Thoracic aorta (tissue), 2 donors: ENCODE data around the gene TDRD7. TPM values are rescaled to one million over a fixed set of nuclear protein-coding genes. Genes with fewer than 3 reads are reported as not detected.

Source experiments
- ATAC-seq: fragments of 150-250 bp; one replicate; pipeline ENCODE4 v1.8.0; 2017; ENCODE audit warnings: low read depth; ENCODE audit not compliant: insufficient number of reproducible peaks, low FRiP score
- DNase-seq: peaks from one replicate; pipeline ENCODE4 v3.0.0-alpha.2; 2020; ENCODE audit warnings: low spot score
- H3K27ac ChIP-seq, 2 donors: fragments of 200-600 bp; sonication (generic); 1 replicate in 1 of 2; 2 replicates in 1 of 2; pipeline ENCODE4 v1.5.1; 2016; ENCODE audit warnings: mild to moderate bottlenecking in 2 of 2, moderate library complexity in 2 of 2
- H3K27me3 ChIP-seq: fragments of 200-600 bp; sonication (generic); replicated peaks from 2 replicates; pipeline ENCODE4 v1.6.0; 2016; ENCODE audit warnings: mild to moderate bottlenecking; ENCODE audit not compliant: insufficient read depth
- H3K36me3 ChIP-seq: fragments of 200-600 bp; sonication (generic); one replicate; pipeline ENCODE4 v1.5.1; 2016
- H3K4me1 ChIP-seq, 2 donors: fragments of 200-600 bp; sonication (generic); 1 replicate in 1 of 2; 2 replicates in 1 of 2; pipeline versions ENCODE4 v1.5.1 to v1.6.0; 2016; ENCODE audit warnings: low read depth in 2 of 2, mild to moderate bottlenecking in 1 of 2; ENCODE audit not compliant: control insufficient read depth in 1 of 2
- H3K4me3 ChIP-seq: fragments of 200-600 bp; sonication (generic); 2 replicates; pipeline ENCODE4 v1.5.1; 2016; ENCODE audit warnings: mild to moderate bottlenecking
- H3K9me3 ChIP-seq: fragments of 200-600 bp; sonication (generic); 2 replicates; pipeline ENCODE4 v1.5.1; 2016
- CTCF ChIP-seq: fragments of 200-600 bp; sonication (generic); IDR thresholded peaks from one replicate; pipeline ENCODE4 v1.5.1; 2019; ENCODE audit warnings: antibody characterized with exemption
- total RNA-seq, 2 donors: library from RNA; depleted of rRNA; stranded (reverse); fragments of >200 nt; gene quantifications; one replicate each; pipeline versions ENCODE4 v1.1.0 to v1.2.3, GENCODE V29; 2016

Gene TDRD7
- total RNA-seq, 2 donors from 2014 or later, result 13.9 to 16.2 TPM

- H3K27ac ChIP-seq, result peak overlapping the region; percentile 70 to 84
- H3K4me1 ChIP-seq, result peaks cover 15 to 59% of the 10 kb centered on the region in 2 donors
- ATAC-seq (no peak), DNase-seq (no peak)
- H3K27me3 ChIP-seq, result no peaks in the 10 kb centered on the region
- H3K36me3 ChIP-seq, result no peaks in the 10 kb centered on the region
- no peak for TF ChIP-seq CTCF
- H3K4me3 ChIP-seq, result peak overlapping the region; percentile 15
- H3K9me3 ChIP-seq, result no peaks in the 10 kb centered on the region
Observed at GRCh38 chr9:97518166-97518908, 106.4 kb downstream of the TDRD7 start.

- peak overlapping the region; percentile 70 to 84 for H3K27ac ChIP-seq
- H3K9me3 ChIP-seq, result no peaks in the 10 kb centered on the region
- DNase-seq, result no peak
- peak overlapping the region; percentile 34 for H3K4me3 ChIP-seq
- H3K36me3 ChIP-seq, result no peaks in the 10 kb centered on the region
- peaks cover 15 to 59% of the 10 kb centered on the region in 2 donors for H3K4me1 ChIP-seq
- peak; percentile 81 for ATAC-seq
- no peaks in the 10 kb centered on the region for H3K27me3 ChIP-seq
- TF ChIP-seq CTCF, result no peak
Observed at GRCh38 chr9:97518909-97519307, 107.0 kb downstream of the TDRD7 start.

GRCh38 chr9:97519441-97519970, 107.6 kb downstream of the TDRD7 start:
- no peak for ATAC-seq
- Histone ChIP-seq H3K27ac (peak overlapping the region; percentile 70 to 84), H3K4me3 (peak overlapping the region; percentile 34), H3K9me3 (no peaks in the 10 kb centered on the region), H3K4me1 (peaks cover 15 to 57% of the 10 kb centered on the region in 2 donors), H3K36me3 (peaks cover 5% of the 10 kb centered on the region), H3K27me3 (no peaks in the 10 kb centered on the region)
- no peak for DNase-seq
- no peak for TF ChIP-seq CTCF

GRCh38 chr9:97521576-97522333, 109.9 kb downstream of the TDRD7 start:
- H3K9me3 ChIP-seq, result no peaks in the 10 kb centered on the region
- peaks cover 23% of the 10 kb centered on the region for H3K36me3 ChIP-seq
- no peak for TF ChIP-seq CTCF
- H3K4me1 ChIP-seq, result peaks cover 15 to 41% of the 10 kb centered on the region in 2 donors
- ATAC-seq (no peak), DNase-seq (no peak)
- H3K27ac ChIP-seq, result no peak overlapping the region
- no peak overlapping the region for H3K4me3 ChIP-seq
- no peaks in the 10 kb centered on the region for H3K27me3 ChIP-seq

- DNase-seq, result no peak
- H3K9me3 ChIP-seq, result no peaks in the 10 kb centered on the region
- no peaks in the 10 kb centered on the region for H3K27me3 ChIP-seq
- ATAC-seq, result no peak
- H3K4me1 ChIP-seq, result peaks cover 7 to 31% of the 10 kb centered on the region in 2 donors
- H3K36me3 ChIP-seq, result peaks cover 25% of the 10 kb centered on the region
- no peak overlapping the region for H3K27ac ChIP-seq
- no peak overlapping the region for H3K4me3 ChIP-seq
- no peak for TF ChIP-seq CTCF
Observed at GRCh38 chr9:97524424-97524823, 112.5 kb downstream of the TDRD7 start.
